Cardiac muscle cell (in vitro differentiated cells and primary cell): ENCODE data around the gene NCAM1. TPM values are rescaled to one million over a fixed set of nuclear protein-coding genes. Genes with fewer than 3 reads are reported as not detected.

Source experiments
- DNase-seq, 2 donors: peaks; one replicate each; pipeline versions ENCODE4 v3.0.0 to v3.0.0-alpha.2; 2010 to 2017; ENCODE audit warnings: low read depth in 1 of 2, low spot score in 1 of 2
- H3K27ac ChIP-seq: fragments of 200-600 bp; sonication (generic); 2 replicates; pipeline ENCODE4 v1.5.1; 2016
- H3K27me3 ChIP-seq: fragments of 200-600 bp; sonication (generic); 2 replicates; pipeline ENCODE4 v1.6.0; 2016; ENCODE audit warnings: control low read depth
- H3K36me3 ChIP-seq: fragments of 200-600 bp; sonication (generic); 2 replicates; pipeline ENCODE4 v1.5.1; 2016; ENCODE audit warnings: control low read depth
- H3K4me1 ChIP-seq: fragments of 200-600 bp; sonication (generic); 2 replicates; pipeline ENCODE4 v1.8.1; 2017; ENCODE audit warnings: low read depth, mild to moderate bottlenecking, mixed run types
- H3K4me3 ChIP-seq: fragments of 200-600 bp; sonication (generic); 2 replicates; pipeline ENCODE4 v1.5.1; 2016; ENCODE audit warnings: mild to moderate bottlenecking
- H3K9me3 ChIP-seq: fragments of 200-600 bp; sonication (generic); 2 replicates; pipeline ENCODE4 v1.5.1; 2017; ENCODE audit warnings: low read depth, mild to moderate bottlenecking, control low read depth
- CTCF ChIP-seq: IDR thresholded peaks from 2 replicates; pipeline ENCODE4 v1.5.1; 2012; ENCODE audit warnings: low read depth, mild to moderate bottlenecking, low read length
- polyA plus RNA-seq: library from polyadenylated mRNA; unstranded; fragments of >200 nt; fragmentation: Nextera tagmentation; extraction: Ambion mirVana; gene quantifications from 2 replicates; pipeline ENCODE4 v1.2.1, GENCODE V29; 2016
- total RNA-seq: library from RNA; depleted of rRNA; stranded (reverse); fragments of >200 nt; gene quantifications from 2 replicates; pipeline ENCODE4 v1.2.3, GENCODE V29; 2016

NCAM1 gene
- total and polyA plus RNA-seq, 2 experiments from 2014 or later, result 61.9 to 203 TPM

- no peak for DNase-seq
- Histone ChIP-seq H3K4me1 (peaks cover 11% of the 10 kb centered on the region), H3K4me3 (no peak overlapping the region), H3K36me3 (no peaks in the 10 kb centered on the region), H3K27ac (no peak overlapping the region), H3K9me3 (no peaks in the 10 kb centered on the region), H3K27me3 (no peaks in the 10 kb centered on the region)
- TF ChIP-seq CTCF, result no peak
Measured at GRCh38 chr11:113105592-113105991, 144.4 kb downstream of the NCAM1 start.

GRCh38 chr11:113106507-113106906 lies 145.3 kb downstream of the NCAM1 start:
- no peak for TF ChIP-seq CTCF
- DNase-seq, result peak in 1 of 2 donors; percentile 70

GRCh38 chr11:113110046-113110445 lies 148.8 kb downstream of the NCAM1 start:
- H3K4me1 ChIP-seq, result peaks cover 9% of the 10 kb centered on the region
- H3K36me3 ChIP-seq, result no peaks in the 10 kb centered on the region
- no peak overlapping the region for H3K27ac ChIP-seq
- no peaks in the 10 kb centered on the region for H3K27me3 ChIP-seq
- H3K4me3 ChIP-seq, result no peak overlapping the region
- H3K9me3 ChIP-seq, result no peaks in the 10 kb centered on the region
- TF ChIP-seq CTCF, result no peak
- no peak for DNase-seq

More at GRCh38 chr11:113106507-113106906, 145.3 kb downstream of the NCAM1 start:
- H3K4me3 ChIP-seq, result no peak overlapping the region
- H3K9me3 ChIP-seq, result no peaks in the 10 kb centered on the region
- no peaks in the 10 kb centered on the region for H3K27me3 ChIP-seq
- no peaks in the 10 kb centered on the region for H3K36me3 ChIP-seq
- peaks cover 11% of the 10 kb centered on the region for H3K4me1 ChIP-seq
- no peak overlapping the region for H3K27ac ChIP-seq

- Histone ChIP-seq H3K36me3 (no peaks in the 10 kb centered on the region), H3K9me3 (no peaks in the 10 kb centered on the region), H3K27me3 (no peaks in the 10 kb centered on the region), H3K27ac (no peak overlapping the region), H3K4me1 (peaks cover 9% of the 10 kb centered on the region), H3K4me3 (no peak overlapping the region)
- DNase-seq, result no peak
- TF ChIP-seq CTCF, result no peak
Measured at GRCh38 chr11:113111156-113111555, 149.9 kb downstream of the NCAM1 start.

GRCh38 chr11:113112307-113112706 lies 151.1 kb downstream of the NCAM1 start:
- TF ChIP-seq CTCF, result no peak
- Histone ChIP-seq H3K27me3 (no peaks in the 10 kb centered on the region), H3K4me1 (peaks cover 9% of the 10 kb centered on the region), H3K4me3 (no peak overlapping the region), H3K27ac (no peak overlapping the region), H3K36me3 (no peaks in the 10 kb centered on the region), H3K9me3 (no peaks in the 10 kb centered on the region)
- no peak for DNase-seq
